ENCODE data around the gene SMAD3. TPM values are rescaled to one million over a fixed set of nuclear protein-coding genes. Genes with fewer than 3 reads are reported as not detected.

Gene SMAD3
- total and polyA plus RNA-seq, 2 donors (not counting 1 experiment from before 2014, with no cell fraction given), result 55.9 to 163 TPM

- ChIA-PET CTCF (interaction anchor here (0.8 to 8.3 kb wide), 4 partner anchors 13 to 133 kb away, joined by 3 to 109 read pairs (median 4); no protein-coding TSS in a partner anchor), POLR2A (interaction anchor here (1.1 to 1.4 kb wide), 3 partner anchors 14 to 36 kb away, joined by 3 to 5 read pairs (median 3); no protein-coding TSS in a partner anchor)
- Histone ChIP-seq H3K9ac (ENCODE audit: low read length) (no peak overlapping the region), H3K36me3 (replicated peaks in 1 of 2; ENCODE audit: control extremely low read depth in 1 of 2, control insufficient read depth in 1 of 2, extremely low read depth in 1 of 2, insufficient read depth in 2 of 2, low read length in 1 of 2) (peaks cover 2 to 26% of the 10 kb centered on the region in 2 experiments), H3K27me3 (replicated peaks in 1 of 4; ENCODE audit: control extremely low read depth in 1 of 4, control insufficient read depth in 3 of 4, insufficient read depth in 4 of 4, low read length in 3 of 4) (no peaks in the 10 kb centered on the region), H3K4me3 (ENCODE audit: control extremely low read depth in 1 of 5, extremely low read depth in 1 of 5, insufficient read depth in 1 of 5, low read depth in 2 of 5, low read length in 4 of 5) (no peak overlapping the region), H2AFZ (ENCODE audit: insufficient read depth, low read depth, low read length, poor library complexity, severe bottlenecking) (no peak overlapping the region), H3K4me1 (ENCODE audit: control insufficient read depth in 2 of 2, insufficient read depth in 2 of 2, low read length in 2 of 2) (peaks cover 89 to 94% of the 10 kb centered on the region in 2 donors), H3K9me3 (ENCODE audit: control extremely low read depth in 1 of 3, control insufficient read depth in 2 of 3, insufficient read depth in 1 of 3, low read length in 2 of 3) (peaks cover 0 to 8% (median 0%) of the 10 kb centered on the region in 3 donors), H3K4me2 (replicated peaks; ENCODE audit: low read depth, low read length, poor library complexity, severe bottlenecking) (peak overlapping the region; percentile 37), H3K27ac (ENCODE audit: low read length in 2 of 2) (peak overlapping the region in 1 of 2 donors; percentile 53), H3K79me2 (ENCODE audit: control insufficient read depth, insufficient read depth, low read length) (peaks cover 99% of the 10 kb centered on the region), H4K20me1 (ENCODE audit: control insufficient read depth, insufficient read depth, low read length, poor library complexity, severe bottlenecking) (no peaks in the 10 kb centered on the region)
- Mint-ChIP-seq H3K9me3 (ENCODE audit: insufficient read depth) (peaks cover 2% of the 10 kb centered on the region), H3K4me3 (peak overlapping the region; percentile 27), H3K4me1 (peaks cover 4% of the 10 kb centered on the region), H3K27me3 (no peaks in the 10 kb centered on the region), H3K27ac (peak overlapping the region; percentile 88)
- DNase-seq (no peak), ATAC-seq (ENCODE audit: low read depth) (no peak)
- WGBS (ENCODE audit: insufficient coverage), result 73% methylated on average over 6 of the region's 12 CpGs
- TF ChIP-seq EZH2 (IDR thresholded peaks at IDR 0.05; ENCODE audit: borderline replicate concordance, insufficient read depth, low read depth, low read length, poor library complexity, severe bottlenecking), result no peak
- no peak for TF ChIP-seq CTCF (IDR thresholded peaks at IDR 0.05)
- intact Hi-C loops (cut with micrococcal nuclease), result no loop called here
Measured at GRCh38 chr15:67107014-67107812, 41.8 kb downstream of the SMAD3 start.
